Measurements from ENCODE around the gene MT1M.

The MT1M gene

GRCh38 chr16:56630134-56630533 lies 2.3 kb upstream of the MT1M start:
- DNase-seq = no peak

- DNase-seq = no peak
Observed at GRCh38 chr16:56631197-56631596, 1.3 kb upstream of the MT1M start.

- peak; percentile 57 for DNase-seq
Observed at GRCh38 chr16:56631832-56632155, 665 bp upstream of the MT1M start.

- no peak for DNase-seq
Observed at GRCh38 chr16:56632848-56633365, 448 bp downstream of the MT1M start.

GRCh38 chr16:56633535-56633934 lies 1.1 kb downstream of the MT1M start:
- DNase-seq = no peak

- no peak for DNase-seq
Observed at GRCh38 chr16:56634715-56635440, 2.4 kb downstream of the MT1M start.

GRCh38 chr16:56635441-56635967 lies 3.0 kb downstream of the MT1M start:
- no peak for DNase-seq

GRCh38 chr16:56636616-56637413 lies 4.4 kb downstream of the MT1M start:
- no peak for DNase-seq

- no peak for DNase-seq
Observed at GRCh38 chr16:56637814-56638750, 5.6 kb downstream of the MT1M start, which contains the start of gene MT1A. MT1A (plus strand) TSS chr16:56638666; CDS start chr16:56638739, 73 bp downstream.

- DNase-seq = no peak
Observed at GRCh38 chr16:56639045-56639444, 6.6 kb downstream of the MT1M start.

GRCh38 chr16:56640076-56640475 lies 7.6 kb downstream of the MT1M start:
- no peak for DNase-seq

GRCh38 chr16:56641166-56641565 lies 8.7 kb downstream of the MT1M start:
- DNase-seq = no peak

- DNase-seq = no peak
Observed at GRCh38 chr16:56643080-56643778, 10.8 kb downstream of the MT1M start.

GRCh38 chr16:56643833-56644232 lies 11.4 kb downstream of the MT1M start:
- DNase-seq = no peak

- DNase-seq = no peak
Observed at GRCh38 chr16:56645311-56645710, 12.9 kb downstream of the MT1M start.

GRCh38 chr16:56645838-56646237 lies 13.4 kb downstream of the MT1M start:
- DNase-seq = no peak

GRCh38 chr16:56647641-56648431 lies 15.4 kb downstream of the MT1M start:
- DNase-seq = no peak

- no peak for DNase-seq
Observed at GRCh38 chr16:56649271-56649670, 16.8 kb downstream of the MT1M start.

GRCh38 chr16:56649820-56650219 lies 17.4 kb downstream of the MT1M start:
- no peak for DNase-seq

- DNase-seq = no peak
Observed at GRCh38 chr16:56651586-56651985, 19.1 kb downstream of the MT1M start, which contains the start of gene MT1B. MT1B (plus strand) TSS chr16:56651886; CDS start chr16:56651954, 68 bp downstream.

GRCh38 chr16:56652600-56652999 lies 20.1 kb downstream of the MT1M start:
- no peak for DNase-seq
